Neuronal stem cell (in vitro differentiated cells): Measurements from ENCODE around the gene CALML6.

ENCODE experiments used
- DNase-seq: peaks from one replicate; pipeline ENCODE4 v3.0.0-alpha.2; 2013; ENCODE audit warnings: low spot score
- H2AFZ ChIP-seq: one replicate; pipeline ENCODE4 v1.6.1; 2013; ENCODE audit warnings: mild to moderate bottlenecking, low read length, inconsistent platforms
- H2AK5ac ChIP-seq: 2 replicates; pipeline ENCODE4 v1.6.1; 2013; ENCODE audit warnings: low read depth, mild to moderate bottlenecking, inconsistent platforms, low read length, moderate library complexity, mixed read lengths
- H2BK120ac ChIP-seq: 2 replicates; pipeline ENCODE4 v1.6.1; 2013; ENCODE audit warnings: low read depth, mild to moderate bottlenecking, inconsistent platforms, low read length, moderate library complexity, mixed read lengths
- H2BK12ac ChIP-seq: one replicate; pipeline ENCODE4 v1.6.1; 2013; ENCODE audit warnings: low read length, inconsistent platforms
- H2BK15ac ChIP-seq: 2 replicates; pipeline ENCODE4 v1.6.1; 2013; ENCODE audit warnings: mild to moderate bottlenecking, low read length, inconsistent platforms, mixed read lengths
- H2BK5ac ChIP-seq: one replicate; pipeline ENCODE4 v1.6.1; 2013; ENCODE audit warnings: inconsistent platforms, mild to moderate bottlenecking, low read length, moderate library complexity
- H3K14ac ChIP-seq: one replicate; pipeline ENCODE4 v1.6.1; 2013; ENCODE audit warnings: low read length, inconsistent platforms
- H3K18ac ChIP-seq: 2 replicates; pipeline ENCODE4 v1.6.1; 2013; ENCODE audit warnings: low read length, inconsistent platforms
- H3K23ac ChIP-seq: 2 replicates; pipeline ENCODE4 v1.6.1; 2013; ENCODE audit warnings: low read depth, mild to moderate bottlenecking, mixed read lengths, low read length, inconsistent platforms; ENCODE audit not compliant: poor library complexity
- H3K27ac ChIP-seq: replicated peaks from 3 replicates; pipeline ENCODE4 v1.5.1; 2013; ENCODE audit warnings: low read length, inconsistent platforms
- H3K27me3 ChIP-seq, 3 experiments: 2 replicates each; pipeline ENCODE4 v1.6.1; 2013; ENCODE audit warnings: low read length in 3 of 3, mild to moderate bottlenecking in 2 of 3, inconsistent platforms in 1 of 3, low read depth in 1 of 3, mixed read lengths in 1 of 3, moderate library complexity in 1 of 3; ENCODE audit not compliant: control insufficient read depth in 3 of 3, insufficient read depth in 3 of 3
- H3K36me3 ChIP-seq, 2 donors: replicated peaks in 1 of 2; 2 replicates each; pipeline ENCODE4 v1.6.1; 2013; ENCODE audit warnings: low read length in 2 of 2; ENCODE audit not compliant: control insufficient read depth in 2 of 2, insufficient read depth in 2 of 2
- H3K4ac ChIP-seq: 2 replicates; pipeline ENCODE4 v1.6.1; 2013; ENCODE audit warnings: inconsistent platforms, mild to moderate bottlenecking, low read length, moderate library complexity
- H3K4me1 ChIP-seq, 2 donors: 1 replicate in 1 of 2; 2 replicates in 1 of 2; pipeline ENCODE4 v1.6.1; 2013; ENCODE audit warnings: low read length in 2 of 2, low read depth in 1 of 2; ENCODE audit not compliant: control insufficient read depth in 2 of 2, insufficient read depth in 1 of 2
- H3K4me2 ChIP-seq: one replicate; pipeline ENCODE4 v1.6.1; 2013; ENCODE audit warnings: mild to moderate bottlenecking, low read length, inconsistent platforms; ENCODE audit not compliant: insufficient read depth, poor library complexity, severe bottlenecking
- H3K4me3 ChIP-seq, 2 donors: 2 replicates each; pipeline ENCODE4 v1.5.1; 2013; ENCODE audit warnings: low read length in 2 of 2, mild to moderate bottlenecking in 2 of 2, inconsistent platforms in 1 of 2, moderate library complexity in 1 of 2
- H3K79me1 ChIP-seq: one replicate; pipeline ENCODE4 v1.6.1; 2013; ENCODE audit warnings: low read depth, mild to moderate bottlenecking, inconsistent platforms, low read length, moderate library complexity
- H3K9ac ChIP-seq: one replicate; pipeline ENCODE4 v1.6.1; 2013; ENCODE audit warnings: mild to moderate bottlenecking, low read depth, low read length, inconsistent platforms; ENCODE audit not compliant: poor library complexity
- H3K9me3 ChIP-seq, 2 donors: replicated peaks in 1 of 2; 2 replicates each; pipeline versions ENCODE3 to v1.6.1; 2013; ENCODE audit warnings: low read length in 2 of 2, mild to moderate bottlenecking in 2 of 2, inconsistent platforms in 1 of 2, low read depth in 1 of 2, mixed read lengths in 1 of 2, moderate library complexity in 1 of 2; ENCODE audit not compliant: control insufficient read depth in 2 of 2, insufficient read depth in 1 of 2
- H4K8ac ChIP-seq: one replicate; pipeline ENCODE4 v1.6.1; 2013; ENCODE audit warnings: low read depth, mild to moderate bottlenecking, inconsistent platforms, low read length, moderate library complexity
- H4K91ac ChIP-seq: one replicate; pipeline ENCODE4 v1.6.1; 2013; ENCODE audit warnings: low read length, low read depth, mild to moderate bottlenecking, inconsistent platforms; ENCODE audit not compliant: poor library complexity
- WGBS, 2 donors: extraction: QIAGEN DNeasy Blood & Tissue Kit; methylation state at CpG; one replicate each; pipeline ENCODE4 v1.1.7; 2013; ENCODE audit warnings: missing lambda C conversion rate in 2 of 2, mixed read lengths in 1 of 2; ENCODE audit not compliant: insufficient read length in 2 of 2, insufficient replicate concordance in 1 of 2; ENCODE audit errors: extremely low coverage in 2 of 2; 5-methylcytosine and 5-hydroxymethylcytosine counted together

Gene CALML6

GRCh38 chr1:1890506-1891348, 24.3 kb upstream of the CALML6 start, which contains the start of gene GNB1:
TSS of gene GNB1 (minus strand) at chr1:1891087. CDS start at chr1:1825453, 65,634 bp downstream.
- H4K8ac ChIP-seq, result no peak within 1 kb of the TSS
- peak within 1 kb of the TSS; percentile 96 for H2BK120ac ChIP-seq
- DNase-seq, result peak; percentile 86
- no peak within 1 kb of the TSS for H4K91ac ChIP-seq
- H3K14ac ChIP-seq, result peak within 1 kb of the TSS; percentile 82
- peak within 1 kb of the TSS; percentile 97 for H2BK12ac ChIP-seq
- H3K4ac ChIP-seq, result peak within 1 kb of the TSS; percentile 76
- peak within 1 kb of the TSS; percentile 92 to 98 for H3K4me3 ChIP-seq
- H3K18ac ChIP-seq, result peak within 1 kb of the TSS; percentile 98
- no peaks in the 10 kb centered on the region for H3K27me3 ChIP-seq
- peak within 1 kb of the TSS; percentile 98 for H3K9ac ChIP-seq
- WGBS, 2 donors, result no CpG with 5 or more reads among the region's 137 CpGs
- H2BK5ac ChIP-seq, result peak within 1 kb of the TSS; percentile 95
- H3K23ac ChIP-seq, result peak within 1 kb of the TSS; percentile 95
- H2AFZ ChIP-seq, result peak within 1 kb of the TSS; percentile 93
- H3K36me3 ChIP-seq, result peaks cover 0 to 19% of the 10 kb centered on the region in 2 donors
- peak within 1 kb of the TSS; percentile 85 for H3K27ac ChIP-seq
- peaks cover 0 to 25% of the 10 kb centered on the region in 2 donors for H3K9me3 ChIP-seq
- H2BK15ac ChIP-seq, result peak within 1 kb of the TSS; percentile 87
- H3K4me2 ChIP-seq, result peak within 1 kb of the TSS; percentile 69
- H3K4me1 ChIP-seq, result peaks cover 14 to 27% of the 10 kb centered on the region in 2 donors
- peaks cover 5% of the 10 kb centered on the region for H3K79me1 ChIP-seq
- peak within 1 kb of the TSS; percentile 99 for H2AK5ac ChIP-seq

GRCh38 chr1:1891349-1892078, 23.5 kb upstream of the CALML6 start:
- Histone ChIP-seq H3K79me1 (peaks cover 5% of the 10 kb centered on the region), H2BK15ac (peak overlapping the region; percentile 87), H3K9ac (peak overlapping the region; percentile 96), H2BK12ac (peak overlapping the region; percentile 97), H3K4me2 (peak overlapping the region; percentile 69), H3K4ac (no peak overlapping the region), H2AFZ (peak overlapping the region; percentile 93), H2BK5ac (peak overlapping the region; percentile 95), H3K4me3 (peak overlapping the region; percentile 92 to 98), H4K91ac (no peak overlapping the region), H3K14ac (peak overlapping the region; percentile 25), H3K9me3 (peaks cover 0 to 17% of the 10 kb centered on the region in 2 donors), H3K27me3 (no peaks in the 10 kb centered on the region), H2AK5ac (peak overlapping the region; percentile 99), H3K18ac (peak overlapping the region; percentile 98), H3K23ac (peak overlapping the region; percentile 95), H3K4me1 (peaks cover 14 to 28% of the 10 kb centered on the region in 2 donors), H3K36me3 (peaks cover 0 to 13% of the 10 kb centered on the region in 2 donors), H2BK120ac (peak overlapping the region; percentile 96), H3K27ac (peak overlapping the region; percentile 85), H4K8ac (no peak overlapping the region)
- no CpG with 5 or more reads among the region's 59 CpGs for WGBS, 2 donors
- peak; percentile 51 for DNase-seq

- Histone ChIP-seq H3K23ac (peak overlapping the region; percentile 95), H3K18ac (peak overlapping the region; percentile 98), H2BK15ac (peak overlapping the region; percentile 87), H3K9me3 (peaks cover 0 to 13% of the 10 kb centered on the region in 2 donors), H3K9ac (peak overlapping the region; percentile 96), H3K36me3 (peaks cover 0 to 13% of the 10 kb centered on the region in 2 donors), H4K8ac (no peak overlapping the region), H3K14ac (peak overlapping the region; percentile 25), H3K4ac (no peak overlapping the region), H4K91ac (no peak overlapping the region), H3K27me3 (no peaks in the 10 kb centered on the region), H3K4me2 (peak overlapping the region; percentile 69), H2BK12ac (peak overlapping the region; percentile 97), H3K4me1 (peaks cover 14 to 28% of the 10 kb centered on the region in 2 donors), H2AK5ac (peak overlapping the region; percentile 99), H2BK120ac (peak overlapping the region; percentile 96), H3K79me1 (peaks cover 5% of the 10 kb centered on the region), H2AFZ (peak overlapping the region; percentile 93), H3K4me3 (peak overlapping the region; percentile 85 to 92), H2BK5ac (peak overlapping the region; percentile 95), H3K27ac (peak overlapping the region; percentile 83)
- DNase-seq, result no peak
- no CpG with 5 or more reads among the region's 21 CpGs for WGBS, 2 donors
Observed at GRCh38 chr1:1892079-1892762, 22.8 kb upstream of the CALML6 start.
